Thyroid gland (tissue), 4 donors: ENCODE data around the gene TRIM65. TPM values are rescaled to one million over a fixed set of nuclear protein-coding genes. Genes with fewer than 3 reads are reported as not detected.

Experiments
- DNase-seq, 2 donors: peaks; one replicate each; pipeline ENCODE4 v3.0.0-alpha.2; 2019
- H3K27ac ChIP-seq, 3 donors: fragments of 200-600 bp; sonication (generic); 1 replicate in 2 of 3; 2 replicates in 1 of 3; pipeline ENCODE4 v1.5.1; 2016 to 2019; ENCODE audit warnings: mild to moderate bottlenecking in 1 of 3, moderate library complexity in 1 of 3
- H3K27me3 ChIP-seq: fragments of 200-600 bp; sonication (generic); one replicate; pipeline ENCODE4 v1.5.1; 2019
- H3K36me3 ChIP-seq, 2 donors: fragments of 200-600 bp; sonication (generic); one replicate each; pipeline ENCODE4 v1.5.1; 2016 to 2019
- H3K4me1 ChIP-seq, 2 donors: fragments of 200-600 bp; sonication (generic); one replicate each; pipeline ENCODE4 v1.5.1; 2017 to 2019
- H3K4me3 ChIP-seq, 3 donors: fragments of 200-600 bp; sonication (generic); replicated peaks in 1 of 3; 1 replicate in 2 of 3; 2 replicates in 1 of 3; pipeline ENCODE4 v1.5.1; 2016; ENCODE audit warnings: mild to moderate bottlenecking in 1 of 3
- H3K9me3 ChIP-seq: fragments of 200-600 bp; sonication (generic); one replicate; pipeline ENCODE4 v1.5.1; 2017
- CTCF ChIP-seq, 6 experiments: fragments of 200-600 bp in 3 of 6; fragments of 450-650 bp in 3 of 6; sonication (generic) in 3 of 6; IDR thresholded peaks; one replicate each; pipeline ENCODE4 v1.5.1; 2016 to 2019; ENCODE audit warnings: antibody characterized with exemption in 6 of 6, mild to moderate bottlenecking in 2 of 6, inconsistent platforms in 1 of 6, moderate library complexity in 1 of 6
- POLR2A ChIP-seq, 2 donors: fragments of 450-650 bp; IDR thresholded peaks; one replicate each; pipeline ENCODE4 v1.6.1; 2017; ENCODE audit warnings: antibody characterized with exemption in 2 of 2, mild to moderate bottlenecking in 2 of 2, moderate library complexity in 1 of 2
- WGBS, 2 donors: methylation state at CpG; one replicate each; pipeline ENCODE4 v1.1.5; 2017; 5-methylcytosine and 5-hydroxymethylcytosine counted together
- intact Hi-C: fragments of 100-400 bp; cut with DNase I; formaldehyde crosslinking; loops from one replicate; pipeline ENCODE4 v1.15.1; 2023
- total RNA-seq, 4 donors: library from RNA; depleted of rRNA; stranded (reverse); fragments of >200 nt; gene quantifications; one replicate each; pipeline ENCODE4 v1.2.3, GENCODE V29; 2016

Gene TRIM65
- total RNA-seq, 4 donors from 2014 or later, result 23.0 to 39.4 (median 31.8) TPM

- DNase-seq, result no peak
- intact Hi-C loops, result no loop called here
- H3K27me3 ChIP-seq, result no peaks in the 10 kb centered on the region
Measured at GRCh38 chr17:75900691-75901533, 4.2 kb upstream of the TRIM65 start.

DNA sequence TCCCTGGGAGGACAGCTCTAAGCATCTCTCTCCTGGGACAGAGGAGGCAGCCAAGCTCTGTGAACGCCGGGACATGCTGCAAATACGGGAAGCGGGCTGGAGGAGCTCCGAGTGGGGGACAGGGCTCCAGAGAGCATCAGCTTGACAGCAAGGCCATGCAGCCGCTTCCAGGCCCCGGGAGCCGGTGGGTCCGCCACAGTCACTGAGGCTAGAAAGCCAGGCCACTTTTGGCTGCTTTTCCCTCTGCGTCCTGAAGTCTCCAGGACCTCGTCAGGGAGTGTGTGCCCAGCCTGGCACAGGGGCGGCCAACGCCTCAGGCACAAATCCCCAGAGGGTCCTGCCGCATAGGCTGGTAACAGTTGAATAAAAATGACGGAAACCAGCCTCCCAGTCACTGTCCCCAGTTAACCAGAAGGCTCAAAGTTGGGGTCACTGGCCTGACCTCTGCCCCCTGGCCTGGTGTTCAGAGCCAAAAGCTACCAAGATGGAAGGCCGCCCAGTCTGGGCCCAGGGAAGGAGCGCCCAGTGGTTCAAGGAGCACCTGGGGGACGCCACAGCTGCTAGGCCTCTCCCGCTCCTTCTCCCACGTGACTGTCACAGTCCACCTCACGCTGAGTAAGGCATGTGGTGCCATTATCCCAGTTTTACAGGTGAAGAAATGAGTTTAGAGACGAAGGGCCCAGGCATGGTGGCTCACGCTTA is 3.2 kb upstream of the TRIM65 start:
- no peak overlapping the region for H3K27ac ChIP-seq
- H3K27me3 ChIP-seq, result no peaks in the 10 kb centered on the region
- WGBS, 2 donors, result 90 to 98% methylated on average over 9 to 19 of the region's 23 CpGs
- intact Hi-C loops, result no loop called here
- TF ChIP-seq POLR2A (IDR thresholded peaks at IDR 0.05) (no peak), CTCF (IDR thresholded peaks at IDR 0.05) (no peak)
- peaks cover 17 to 22% of the 10 kb centered on the region in 2 donors for H3K4me1 ChIP-seq
- peaks cover 29 to 35% of the 10 kb centered on the region in 2 donors for H3K36me3 ChIP-seq
- H3K4me3 ChIP-seq, result no peak overlapping the region
- no peak for DNase-seq
- no peaks in the 10 kb centered on the region for H3K9me3 ChIP-seq

More at GRCh38 chr17:75900691-75901533, 4.2 kb upstream of the TRIM65 start:
- 84 to 97% methylated on average over 11 to 12 of the region's 13 CpGs for WGBS, 2 donors
- H3K4me1 ChIP-seq, result peaks cover 15 to 21% of the 10 kb centered on the region in 2 donors
- peaks cover 29 to 35% of the 10 kb centered on the region in 2 donors for H3K36me3 ChIP-seq
- H3K27ac ChIP-seq, result no peak overlapping the region
- TF ChIP-seq CTCF (IDR thresholded peaks at IDR 0.05) (no peak), POLR2A (IDR thresholded peaks at IDR 0.05) (no peak)
- no peak overlapping the region for H3K4me3 ChIP-seq
- H3K9me3 ChIP-seq, result no peaks in the 10 kb centered on the region

GRCh38 chr17:75899353-75899752 is 2.6 kb upstream of the TRIM65 start:
- H3K36me3 ChIP-seq, result peaks cover 29 to 35% of the 10 kb centered on the region in 2 donors
- intact Hi-C loops, result no loop called here
- 87 to 95% methylated on average over 12 to 13 of the region's 13 CpGs for WGBS, 2 donors
- no peak overlapping the region for H3K27ac ChIP-seq
- H3K27me3 ChIP-seq, result no peaks in the 10 kb centered on the region
- no peak overlapping the region for H3K4me3 ChIP-seq
- no peaks in the 10 kb centered on the region for H3K9me3 ChIP-seq
- no peak for DNase-seq
- TF ChIP-seq CTCF (IDR thresholded peaks at IDR 0.05) (no peak), POLR2A (IDR thresholded peaks at IDR 0.05) (no peak)
- H3K4me1 ChIP-seq, result peaks cover 17 to 28% of the 10 kb centered on the region in 2 donors

GRCh38 chr17:75898791-75899190 is 2.0 kb upstream of the TRIM65 start:
- TF ChIP-seq POLR2A (IDR thresholded peaks at IDR 0.05), result no peak
- TF ChIP-seq CTCF (IDR thresholded peaks at IDR 0.05), result no peak
- H3K36me3 ChIP-seq, result peaks cover 29 to 35% of the 10 kb centered on the region in 2 donors

GRCh38 chr17:75898065-75898464 is 1.3 kb upstream of the TRIM65 start:
- H3K9me3 ChIP-seq, result no peaks in the 10 kb centered on the region
- WGBS, 2 donors, result 91% methylated on average over 5 to 7 of the region's 8 CpGs
- TF ChIP-seq CTCF (IDR thresholded peaks at IDR 0.05) (no peak), POLR2A (IDR thresholded peaks at IDR 0.05) (no peak)
- no peak for DNase-seq
- H3K27ac ChIP-seq, result no peak overlapping the region
- peaks cover 29 to 35% of the 10 kb centered on the region in 2 donors for H3K36me3 ChIP-seq
- intact Hi-C loops, result no loop called here
- H3K27me3 ChIP-seq, result no peaks in the 10 kb centered on the region
- H3K4me3 ChIP-seq, result no peak overlapping the region
- peaks cover 7 to 23% of the 10 kb centered on the region in 2 donors for H3K4me1 ChIP-seq

More at GRCh38 chr17:75898791-75899190, 2.0 kb upstream of the TRIM65 start:
- WGBS, 2 donors, result 99 to 100% methylated on average over 9 to 10 of the region's 16 CpGs
- Histone ChIP-seq H3K27me3 (no peaks in the 10 kb centered on the region), H3K4me3 (no peak overlapping the region), H3K27ac (no peak overlapping the region), H3K9me3 (no peaks in the 10 kb centered on the region), H3K4me1 (peaks cover 12 to 26% of the 10 kb centered on the region in 2 donors)
- no peak for DNase-seq
- intact Hi-C loops, result no loop called here
